ENCODE data around the gene MKNK2. TPM values are rescaled to one million over a fixed set of nuclear protein-coding genes. Genes with fewer than 3 reads are reported as not detected.

The MKNK2 gene
- total and polyA plus RNA-seq, 11 donors: 110 to 318 (median 155) TPM

DNA sequence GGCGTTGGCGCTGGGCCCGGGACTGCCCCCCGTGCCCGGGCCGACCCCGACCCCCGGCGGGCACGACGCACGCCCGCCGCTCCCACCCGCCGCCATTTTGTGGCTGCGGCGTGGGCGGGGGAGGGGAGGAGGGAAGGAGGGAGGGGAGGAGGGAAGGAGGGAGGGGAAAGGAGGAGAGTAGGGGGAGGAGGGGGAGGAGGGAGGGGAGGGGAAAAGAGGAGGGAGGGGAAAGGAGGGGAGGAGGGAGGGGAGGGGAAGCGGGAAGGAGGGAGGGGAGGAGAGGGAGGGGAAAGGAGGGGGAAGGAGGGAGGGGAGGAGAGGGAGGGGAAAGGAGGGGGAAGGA, 35.5 kb downstream of the MKNK2 start, which contains the start of gene BTBD2:
Gene BTBD2 (minus strand): TSS at position 107 of the 343 bp plus-strand sequence. CDS start 11 bp downstream, at position 96.
- Histone ChIP-seq H3K27ac (peak within 1 kb of the TSS in 10 of 12 donors; percentile 39 to 84 (median 62)), H3K4me1 (peaks cover 0 to 32% (median 9%) of the 10 kb centered on the region in 12 donors), H3K27me3 (no peaks in the 10 kb centered on the region), H3K4me3 (peak within 1 kb of the TSS; percentile 38 to 86 (median 66)), H3K36me3 (peaks cover 0 to 3% (median 0%) of the 10 kb centered on the region in 9 donors), H3K9me3 (no peaks in the 10 kb centered on the region)
- DNase-seq (peak in 4 of 5 donors; percentile 59 to 82 (median 68)), ATAC-seq (no peak)
- no peak for TF ChIP-seq CTCF (IDR thresholded peaks at IDR 0.05)
- no peak for TF ChIP-seq POLR2A (IDR thresholded peaks at IDR 0.05)
- 1 to 3% (median 2%) methylated on average over 6 to 20 of the region's 20 CpGs; no CpG with 5 or more reads in 1 of the 4 donors for WGBS, 4 donors
- intact Hi-C loops (cut with DNase I): loop anchor here in 2 of 10 donors (5.0 kb wide), 2 partner anchors 83 to 312 kb away; partner anchors contain the start of genes LSM7 (in 1 of the 2) and SPPL2B (in 1 of the 2)

DNA sequence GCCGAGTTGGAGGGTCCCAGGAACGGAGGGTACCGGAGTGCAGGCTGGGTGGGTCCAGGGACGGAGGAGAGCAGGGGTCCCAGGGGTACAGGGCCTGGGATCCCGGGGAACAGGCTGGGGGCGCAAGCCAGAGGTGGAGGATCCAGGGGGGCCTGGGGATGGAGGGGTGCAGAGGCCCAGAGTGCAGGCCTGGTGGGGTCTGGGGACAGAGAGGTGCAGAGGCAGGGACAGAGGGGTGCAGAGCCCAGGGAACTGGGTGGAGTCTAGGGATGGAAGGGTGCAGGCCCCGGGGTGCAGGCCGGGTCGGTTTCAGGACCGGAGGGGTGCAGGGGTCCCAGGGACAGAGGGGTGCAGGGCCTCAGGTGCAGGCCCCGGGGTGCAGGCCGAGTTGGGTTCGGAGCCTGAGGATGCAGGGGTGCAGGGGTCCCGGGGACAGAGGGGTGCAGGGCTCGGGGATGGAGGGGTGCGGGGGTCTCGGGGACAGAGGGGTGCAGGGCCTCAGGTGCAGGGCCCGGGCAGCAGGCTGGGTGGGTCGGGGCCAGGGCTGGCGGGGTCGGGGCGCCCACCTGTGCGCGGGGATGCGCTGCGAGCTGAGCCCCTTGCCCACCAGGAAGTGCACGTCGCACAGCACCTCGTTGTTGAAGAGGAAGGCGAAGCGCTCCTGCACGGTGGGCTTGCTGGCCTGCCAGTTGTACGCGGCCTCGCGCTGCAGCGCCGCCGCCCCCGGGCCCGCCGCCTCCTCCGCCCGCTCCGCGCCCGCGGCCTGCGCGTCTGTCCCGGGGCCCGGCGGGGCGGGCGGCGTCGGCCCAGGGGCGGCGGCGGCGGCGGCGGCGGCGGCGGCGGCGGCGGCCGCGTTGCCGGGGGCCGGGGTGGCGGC, 36.1 kb downstream of the MKNK2 start:
- Histone ChIP-seq H3K27me3 (no peaks in the 10 kb centered on the region), H3K4me1 (peaks cover 0 to 32% (median 9%) of the 10 kb centered on the region in 12 donors), H3K36me3 (peaks cover 0 to 3% (median 0%) of the 10 kb centered on the region in 9 donors), H3K4me3 (peak overlapping the region; percentile 38 to 86 (median 66)), H3K27ac (peak overlapping the region in 8 of 12 donors; percentile 37 to 81 (median 64)), H3K9me3 (no peaks in the 10 kb centered on the region)
- peak in 2 of 5 donors; percentile 41 to 43 for DNase-seq
- intact Hi-C loops (cut with DNase I): loop anchor here in 2 of 10 donors (5.0 kb wide), 2 partner anchors 83 to 312 kb away; partner anchors contain the start of genes LSM7 (in 1 of the 2) and SPPL2B (in 1 of the 2)
- 12 to 47% (median 23%) methylated on average over 15 to 74 of the region's 74 CpGs for whole genome bisulfite sequencing, 4 donors
- TF ChIP-seq CTCF (IDR thresholded peaks at IDR 0.05): no peak
- TF ChIP-seq POLR2A (IDR thresholded peaks at IDR 0.05): no peak
- peak in 2 of 4 donors; percentile 12 to 18 for ATAC-seq

GRCh38 chr19:2014131-2014571, 36.9 kb downstream of the MKNK2 start:
- TF ChIP-seq CTCF (IDR thresholded peaks at IDR 0.05) (no peak), POLR2A (IDR thresholded peaks at IDR 0.05) (no peak)
- DNase-seq: peak in 1 of 5 donors; percentile 32
- Histone ChIP-seq H3K27me3 (no peaks in the 10 kb centered on the region), H3K27ac (no peak overlapping the region), H3K4me3 (peak overlapping the region in 8 of 12 donors; percentile 52 to 86 (median 68)), H3K9me3 (no peaks in the 10 kb centered on the region), H3K4me1 (peaks cover 0 to 28% (median 6%) of the 10 kb centered on the region in 12 donors), H3K36me3 (peaks cover 0 to 3% (median 0%) of the 10 kb centered on the region in 9 donors)
- ATAC-seq: peak in 3 of 4 donors; percentile 2 to 12 (median 10)
- intact Hi-C loops (cut with DNase I): no loop called here
- 79 to 90% (median 84%) methylated on average over 5 of the region's 5 CpGs for WGBS, 4 donors

DNA sequence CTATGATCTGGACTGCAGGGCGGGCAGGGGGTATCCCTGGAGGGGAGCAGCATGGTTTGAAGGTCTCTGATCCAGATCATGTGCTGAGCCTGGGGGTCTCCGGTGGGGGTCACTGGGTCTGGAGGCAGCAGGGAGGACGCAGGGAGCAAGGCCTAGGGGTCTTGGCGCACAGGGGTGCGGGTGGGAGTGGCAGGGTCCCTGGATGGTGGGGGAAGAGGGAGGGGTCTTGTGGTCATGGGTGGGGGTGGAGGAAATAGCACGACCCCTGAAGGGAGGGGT, 37.4 kb downstream of the MKNK2 start:
- WGBS, 4 donors: 91 to 96% (median 94%) methylated on average over 6 of the region's 6 CpGs
- H3K9me3 ChIP-seq: no peaks in the 10 kb centered on the region
- H3K27me3 ChIP-seq: no peaks in the 10 kb centered on the region
- H3K36me3 ChIP-seq: peaks cover 0 to 3% (median 0%) of the 10 kb centered on the region in 9 donors
- H3K4me1 ChIP-seq: peaks cover 0 to 28% (median 6%) of the 10 kb centered on the region in 12 donors
- intact Hi-C loops (cut with DNase I): no loop called here
- TF ChIP-seq CTCF (IDR thresholded peaks at IDR 0.05) (no peak), POLR2A (IDR thresholded peaks at IDR 0.05) (no peak)
- ATAC-seq (peak in 1 of 4 donors; percentile 1), DNase-seq (no peak)
- no peak overlapping the region for H3K4me3 ChIP-seq
- H3K27ac ChIP-seq: no peak overlapping the region
